Nephron progenitor cell (in vitro differentiated cells): ENCODE data around the gene BBS9.

Experiments used
- DNase-seq: peaks from one replicate; pipeline ENCODE4 v3.0.0; 2021
- H3K27ac Mint-ChIP-seq: 2 replicates; pipeline ENCODE4 v1.8.0; 2021; ENCODE audit warnings: mild to moderate bottlenecking, moderate library complexity, mixed read lengths
- H3K27me3 Mint-ChIP-seq: 2 replicates; pipeline ENCODE4 v1.8.0; 2021; ENCODE audit warnings: mild to moderate bottlenecking, low read depth, mixed read lengths; ENCODE audit not compliant: poor library complexity
- H3K36me3 Mint-ChIP-seq: 2 replicates; pipeline ENCODE4 v1.8.0; 2021; ENCODE audit warnings: low read depth, mixed read lengths
- H3K4me1 Mint-ChIP-seq: 2 replicates; pipeline ENCODE4 v1.8.0; 2021; ENCODE audit warnings: mixed read lengths
- H3K4me3 Mint-ChIP-seq: 2 replicates; pipeline ENCODE4 v1.8.0; 2021; ENCODE audit warnings: mild to moderate bottlenecking, moderate library complexity, mixed read lengths
- H3K9me3 Mint-ChIP-seq: 2 replicates; pipeline ENCODE4 v1.8.0; 2021; ENCODE audit warnings: mild to moderate bottlenecking, moderate library complexity, mixed read lengths
- CTCF ChIP-seq: fragments of 200-600 bp; sonication (generic); IDR thresholded peaks from 2 replicates; pipeline ENCODE4 v1.5.0; 2021; ENCODE audit warnings: antibody characterized with exemption

The BBS9 gene

GRCh38 chr7:33431543-33431942 is 302.2 kb downstream of the BBS9 start:
- peaks cover 6% of the 10 kb centered on the region for H3K4me1 Mint-ChIP-seq
- no peak overlapping the region for H3K4me3 Mint-ChIP-seq
- no peak for TF ChIP-seq CTCF
- no peaks in the 10 kb centered on the region for H3K36me3 Mint-ChIP-seq
- DNase-seq: no peak
- H3K27ac Mint-ChIP-seq: no peak overlapping the region
- H3K27me3 Mint-ChIP-seq: no peaks in the 10 kb centered on the region
- H3K9me3 Mint-ChIP-seq: no peaks in the 10 kb centered on the region

GRCh38 chr7:33432821-33433220 is 303.5 kb downstream of the BBS9 start:
- H3K9me3 Mint-ChIP-seq: no peaks in the 10 kb centered on the region
- DNase-seq: no peak
- peaks cover 4% of the 10 kb centered on the region for H3K27me3 Mint-ChIP-seq
- H3K27ac Mint-ChIP-seq: no peak overlapping the region
- no peak for TF ChIP-seq CTCF
- H3K4me3 Mint-ChIP-seq: no peak overlapping the region
- H3K36me3 Mint-ChIP-seq: no peaks in the 10 kb centered on the region
- H3K4me1 Mint-ChIP-seq: peaks cover 14% of the 10 kb centered on the region

GRCh38 chr7:33433357-33433756 is 304.0 kb downstream of the BBS9 start:
- Mint-ChIP-seq H3K4me3 (no peak overlapping the region), H3K4me1 (peaks cover 14% of the 10 kb centered on the region), H3K27ac (no peak overlapping the region), H3K27me3 (peaks cover 4% of the 10 kb centered on the region), H3K36me3 (no peaks in the 10 kb centered on the region), H3K9me3 (no peaks in the 10 kb centered on the region)
- DNase-seq: no peak
- no peak for TF ChIP-seq CTCF

- no peak for TF ChIP-seq CTCF
- peaks cover 4% of the 10 kb centered on the region for H3K9me3 Mint-ChIP-seq
- peaks cover 26% of the 10 kb centered on the region for H3K4me1 Mint-ChIP-seq
- H3K27me3 Mint-ChIP-seq: no peaks in the 10 kb centered on the region
- DNase-seq: no peak
- H3K36me3 Mint-ChIP-seq: no peaks in the 10 kb centered on the region
- no peak overlapping the region for H3K27ac Mint-ChIP-seq
- no peak overlapping the region for H3K4me3 Mint-ChIP-seq
Measured at GRCh38 chr7:33444511-33444910, 315.1 kb downstream of the BBS9 start.

GRCh38 chr7:33446551-33446950 is 317.2 kb downstream of the BBS9 start:
- Mint-ChIP-seq H3K27ac (no peak overlapping the region), H3K9me3 (peaks cover 21% of the 10 kb centered on the region), H3K4me1 (peaks cover 26% of the 10 kb centered on the region), H3K4me3 (no peak overlapping the region), H3K36me3 (peaks cover 14% of the 10 kb centered on the region), H3K27me3 (no peaks in the 10 kb centered on the region)
- no peak for TF ChIP-seq CTCF
- no peak for DNase-seq

- no peak for DNase-seq
- Mint-ChIP-seq H3K27me3 (no peaks in the 10 kb centered on the region), H3K36me3 (peaks cover 23% of the 10 kb centered on the region), H3K4me3 (no peak overlapping the region), H3K4me1 (peaks cover 26% of the 10 kb centered on the region), H3K27ac (no peak overlapping the region), H3K9me3 (peaks cover 28% of the 10 kb centered on the region)
- no peak for TF ChIP-seq CTCF
Measured at GRCh38 chr7:33448035-33448434, 318.7 kb downstream of the BBS9 start.
